HCT116 (cell line): ENCODE data around the gene KRTAP10-8. TPM values are rescaled to one million over a fixed set of nuclear protein-coding genes. Genes with fewer than 3 reads are reported as not detected.

ENCODE experiments used
- ATAC-seq: fragments of 200-7000 bp; cut with Tn5 transposase; 2 replicates; pipeline ENCODE4 v1.9.1; 2020; ENCODE audit warnings: mild to moderate bottlenecking, moderate library complexity
- BruUV-seq: library from RNA; stranded (reverse); fragments of 400-500 nt; replicated peaks from 2 replicates; lab custom pipeline; 2021; lab: Mats Ljungman, UMichigan
- CTCF ChIA-PET: fragments of 300-600 bp; sonication (Branson Sonifier 250); formaldehyde crosslinking; loops from one replicate; lab custom pipeline; 2021; ENCODE audit warnings: antibody characterized with exemption; lab: Charles Lee
- POLR2A ChIA-PET: fragments of 300-600, 350-600 bp; sonication (Branson Sonifier 250); formaldehyde crosslinking; loops from one replicate; lab custom pipeline; 2021; ENCODE audit warnings: antibody characterized with exemption; lab: Charles Lee
- RAD21 ChIA-PET, 2 experiments: fragments of 300-600 bp; sonication (Branson Sonifier 250); formaldehyde crosslinking; loops; one replicate each; lab custom pipeline; 2023; ENCODE audit warnings: low total read pairs in 2 of 2; ENCODE audit not compliant: uncharacterized antibody in 2 of 2, unreplicated experiment in 2 of 2, low non-redundant PET in 1 of 2; lab: Charles Lee
- DNase-seq: peaks from one replicate; pipeline ENCODE4 v3.0.0-alpha.2; 2010; ENCODE audit warnings: low read depth, low spot score
- H2AFZ ChIP-seq: fragments of 200-600 bp; shearing (Covaris generic), sonication (generic); 2 replicates; pipeline ENCODE4 v1.6.1; 2017; ENCODE audit warnings: low read depth, mixed run types, mixed read lengths, antibody characterized with exemption, low read length; ENCODE audit not compliant: poor library complexity, severe bottlenecking
- H3K27ac ChIP-seq: 2 replicates; pipeline ENCODE4 v1.5.1; 2012; ENCODE audit warnings: low read depth, low read length
- H3K27me3 ChIP-seq: fragments of 200-600 bp; sonication (generic); 2 replicates; pipeline ENCODE4 v1.6.1; 2016; ENCODE audit warnings: mixed run types, low read length, mixed read lengths; ENCODE audit not compliant: insufficient read depth
- H3K36me3 ChIP-seq, 2 experiments: fragments of 200-500 bp in 1 of 2; fragments of 200-600 bp in 1 of 2; sonication (Bioruptor generic) in 1 of 2; sonication (generic) in 1 of 2; 2 replicates each; pipeline versions ENCODE4 v1.5.1 to v1.6.1; 2014 to 2016; ENCODE audit warnings: low read length in 2 of 2, inconsistent platforms in 1 of 2, mixed read lengths in 1 of 2, mixed run types in 1 of 2; ENCODE audit not compliant: insufficient read depth in 2 of 2, control insufficient read depth in 1 of 2
- H3K4me1 ChIP-seq, 2 experiments: fragments of 200-600 bp in 1 of 2; sonication (generic) in 1 of 2; 2 replicates each; pipeline versions ENCODE4 v1.5.1 to v1.6.1; 2012 to 2017; ENCODE audit warnings: low read length in 2 of 2, inconsistent platforms in 1 of 2, mild to moderate bottlenecking in 1 of 2, mixed read lengths in 1 of 2, mixed run types in 1 of 2, moderate library complexity in 1 of 2; ENCODE audit not compliant: insufficient read depth in 2 of 2, control insufficient read depth in 1 of 2
- H3K4me2 ChIP-seq: fragments of 200-600 bp; sonication (generic); 2 replicates; pipeline ENCODE4 v1.6.1; 2017; ENCODE audit warnings: mixed run types, low read length, mixed read lengths
- H3K4me3 ChIP-seq, 2 experiments: fragments of 200-600 bp in 1 of 2; sonication (generic) in 1 of 2; replicated peaks in 1 of 2; 2 replicates each; pipeline ENCODE4 v1.5.1; 2011 to 2016; ENCODE audit warnings: low read length in 2 of 2, control low read depth in 1 of 2, low read depth in 1 of 2, mild to moderate bottlenecking in 1 of 2, mixed read lengths in 1 of 2, mixed run types in 1 of 2
- H3K79me2 ChIP-seq: fragments of 200-600 bp; sonication (generic); 2 replicates; pipeline ENCODE4 v1.6.1; 2017; ENCODE audit warnings: mild to moderate bottlenecking, mixed run types, low read length, moderate library complexity, mixed read lengths; ENCODE audit not compliant: insufficient read depth
- H3K9ac ChIP-seq: fragments of 200-600 bp; sonication (generic); 2 replicates; pipeline ENCODE4 v1.6.1; 2016; ENCODE audit warnings: low read length, mixed read lengths
- H3K9me2 ChIP-seq: fragments of 200-600 bp; sonication (generic), shearing (Covaris generic); 2 replicates; pipeline ENCODE4 v1.6.1; 2017; ENCODE audit warnings: mixed run types, mild to moderate bottlenecking, moderate library complexity; ENCODE audit not compliant: insufficient read depth
- H3K9me3 ChIP-seq, 2 experiments: fragments of 200-500 bp in 1 of 2; fragments of 200-600 bp in 1 of 2; sonication (Bioruptor generic) in 1 of 2; sonication (generic) in 1 of 2; 2 replicates each; pipeline ENCODE4 v1.6.1; 2014 to 2017; ENCODE audit warnings: low read length in 2 of 2, mixed read lengths in 2 of 2, inconsistent platforms in 1 of 2, low read depth in 1 of 2, mild to moderate bottlenecking in 1 of 2, mixed run types in 1 of 2, moderate library complexity in 1 of 2; ENCODE audit not compliant: control insufficient read depth in 1 of 2, insufficient read depth in 1 of 2
- H4K20me1 ChIP-seq: fragments of 200-600 bp; sonication (generic), shearing (Covaris generic); 2 replicates; pipeline ENCODE4 v1.6.1; 2017; ENCODE audit warnings: mixed run types, mild to moderate bottlenecking, moderate library complexity; ENCODE audit not compliant: insufficient read depth
- CEBPB ChIP-seq: IDR thresholded peaks from 2 replicates; pipeline ENCODE4 v1.6.1; 2012; ENCODE audit warnings: low read depth
- CTCF ChIP-seq, 3 experiments: fragments of 200-600 bp in 1 of 3; sonication (generic) in 1 of 3; IDR thresholded peaks in 2 of 3; conservative IDR thresholded peaks in 1 of 3; 2 replicates each; pipeline ENCODE4 v1.5.1; 2012 to 2017; ENCODE audit warnings: low read depth in 2 of 3, low read length in 2 of 3, antibody characterized with exemption in 1 of 3, borderline replicate concordance in 1 of 3, control low read depth in 1 of 3, mild to moderate bottlenecking in 1 of 3, mixed read lengths in 1 of 3, mixed run types in 1 of 3, moderate library complexity in 1 of 3; ENCODE audit not compliant: insufficient read depth in 1 of 3
- FOSL1 ChIP-seq: IDR thresholded peaks from 2 replicates; pipeline ENCODE4 v1.6.1; 2012; ENCODE audit warnings: low read depth
- JUND ChIP-seq: IDR thresholded peaks from 2 replicates; pipeline ENCODE4 v1.6.1; 2012
- MAX ChIP-seq: IDR thresholded peaks from 2 replicates; pipeline ENCODE4 v1.6.1; 2012
- POLR2A ChIP-seq: IDR thresholded peaks from 2 replicates; pipeline ENCODE4 v1.7.0; 2011; ENCODE audit warnings: borderline replicate concordance; ENCODE audit not compliant: insufficient read depth, insufficient read length; ENCODE audit errors: extremely low read depth
- SP1 ChIP-seq: IDR thresholded peaks from 2 replicates; pipeline ENCODE4 v1.6.1; 2012; ENCODE audit warnings: low read depth
- SRF ChIP-seq: IDR thresholded peaks from 2 replicates; pipeline ENCODE4 v1.6.1; 2012; ENCODE audit warnings: low read depth
- ZNF274 ChIP-seq: fragments of 200-500 bp; sonication (Bioruptor generic); IDR thresholded peaks from 2 replicates; pipeline ENCODE4 v1.6.1; 2014; ENCODE audit warnings: mild to moderate bottlenecking, low read depth, low read length, inconsistent platforms
- intact Hi-C: fragments of 100-400 bp; cut with micrococcal nuclease; formaldehyde crosslinking; loops from 2 replicates; pipeline ENCODE4 v1.10.0; 2022
- total RNA-seq: library from RNA; stranded (reverse); gene quantifications from one replicate; pipeline ENCODE4 v1.2.1, GENCODE V29; 2021; ENCODE audit not compliant: unreplicated experiment

KRTAP10-8 gene
- total RNA-seq, 1 experiment from 2014 or later, result not detected

GRCh38 chr21:44579056-44579832, 32.6 kb upstream of the KRTAP10-8 start:
- peaks cover 0 to 3% of the 10 kb centered on the region in 2 experiments; a peak in 1 of 4 replicates for H3K4me1 ChIP-seq
- no peaks in the 10 kb centered on the region for H3K79me2 ChIP-seq
- POLR2A ChIA-PET, result no interaction called here
- H3K27ac ChIP-seq, result no peak overlapping the region
- DNase-seq (no peak), ATAC-seq (no peak)
- TF ChIP-seq JUND (no peak), CEBPB (no peak), MAX (no peak), CTCF (IDR thresholded peaks at IDR 0.05 in 2 of 3, conservative IDR thresholded peaks at IDR 0.05 in 1 of 3; ENCODE audit: borderline replicate concordance in 1 of 3, insufficient read depth in 1 of 3, low read depth in 2 of 3, low read length in 2 of 3) (no peak), FOSL1 (no peak), SRF (no peak), POLR2A (no peak), ZNF274 (no peak), SP1 (no peak)
- H2AFZ ChIP-seq, result no peak overlapping the region
- H3K4me2 ChIP-seq, result no peak overlapping the region
- H3K27me3 ChIP-seq, result peaks cover 4% of the 10 kb centered on the region; the same call in 1 of the 2 replicates
- no peaks in the 10 kb centered on the region for H4K20me1 ChIP-seq
- H3K9me3 ChIP-seq, result peaks cover 0 to 4% of the 10 kb centered on the region in 2 experiments; a peak in 2 of 4 replicates
- CTCF ChIA-PET, result no interaction called here
- H3K36me3 ChIP-seq, result no peaks in the 10 kb centered on the region
- H3K9me2 ChIP-seq, result no peaks in the 10 kb centered on the region
- no peak overlapping the region for H3K9ac ChIP-seq
- H3K4me3 ChIP-seq, result no peak overlapping the region
- RAD21 ChIA-PET, result no interaction called here
- no TSS peak for BruUV-seq
- intact Hi-C loops, result no loop called here
